NT2/D1 (cell line): ENCODE data around the gene CIB2.

Source experiments
- SUZ12 ChIP-seq: IDR thresholded peaks from 2 replicates; pipeline ENCODE4 v1.6.1; 2011; ENCODE audit not compliant: insufficient read length, insufficient read depth; ENCODE audit errors: extremely low read depth
- YY1 ChIP-seq: IDR thresholded peaks from 2 replicates; pipeline ENCODE4 v1.6.1; 2011; ENCODE audit not compliant: insufficient read length, insufficient read depth

DNA sequence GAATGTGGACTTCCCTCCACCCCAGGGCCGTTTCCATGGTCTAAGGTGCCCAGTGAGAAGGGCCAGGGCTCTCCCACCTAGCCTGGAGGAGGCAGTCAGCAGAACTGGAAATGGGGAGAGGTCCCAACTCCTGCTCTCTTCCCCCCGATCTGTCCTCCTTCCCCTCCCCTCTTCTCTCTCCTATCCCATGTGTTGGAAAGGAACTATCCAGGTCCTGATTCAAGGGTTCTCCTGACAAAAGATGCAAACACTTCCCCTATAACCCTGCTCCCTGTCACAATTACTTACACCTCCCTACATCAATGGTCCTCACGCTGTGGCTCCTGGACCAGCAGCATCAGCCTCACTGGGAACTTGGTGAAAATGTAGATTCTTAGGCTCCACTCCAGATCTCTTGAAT, 6.0 kb downstream of the CIB2 start:
- no peak for TF ChIP-seq YY1
- no peak for TF ChIP-seq SUZ12
